Testis (tissue), 3 donors: ENCODE results near the gene TAF3. TPM values are rescaled to one million over a fixed set of nuclear protein-coding genes. Genes with fewer than 3 reads are reported as not detected.
"Not testable (repeated sequence)": the region's sequence is repeated elsewhere in the genome, so short reads cannot be mapped to it uniquely, and the experiment has no call there.

Experiments used
- DNase-seq: peaks from one replicate; pipeline ENCODE4 v3.0.0-alpha.2; 2019
- H3K27ac ChIP-seq, 2 donors: fragments of 200-600 bp; sonication (generic); one replicate each; pipeline ENCODE4 v1.5.1; 2019
- H3K27me3 ChIP-seq: fragments of 200-600 bp; sonication (generic); one replicate; pipeline ENCODE4 v1.5.1; 2019
- H3K36me3 ChIP-seq: fragments of 200-600 bp; sonication (generic); one replicate; pipeline ENCODE4 v1.5.1; 2017; ENCODE audit warnings: low read depth; ENCODE audit errors: missing control alignments
- H3K4me1 ChIP-seq: fragments of 200-600 bp; sonication (generic); one replicate; pipeline ENCODE4 v1.5.1; 2019
- H3K4me3 ChIP-seq, 2 donors: fragments of 200-600 bp; sonication (generic); one replicate each; pipeline ENCODE4 v1.5.1; 2017 to 2019
- H3K9me3 ChIP-seq: fragments of 200-600 bp; sonication (generic); one replicate; pipeline ENCODE4 v1.5.1; 2017
- CTCF ChIP-seq, 3 experiments: fragments of 450-650 bp in 2 of 3; fragments of 200-600 bp in 1 of 3; sonication (generic) in 1 of 3; IDR thresholded peaks; one replicate each; pipeline ENCODE4 v1.5.1; 2016 to 2019; ENCODE audit warnings: antibody characterized with exemption in 3 of 3, mild to moderate bottlenecking in 2 of 3, moderate library complexity in 1 of 3
- POLR2A ChIP-seq: fragments of 450-650 bp; IDR thresholded peaks from one replicate; pipeline ENCODE4 v1.6.1; 2017; ENCODE audit warnings: antibody characterized with exemption, mild to moderate bottlenecking, moderate library complexity
- WGBS, 2 donors: methylation state at CpG; one replicate each; pipeline ENCODE4 v1.1.5; 2018; 5-methylcytosine and 5-hydroxymethylcytosine counted together
- intact Hi-C: fragments of 100-400 bp; cut with DNase I; formaldehyde crosslinking; loops from one replicate; pipeline ENCODE4 v1.15.1; 2023; ENCODE audit warnings: low total_unique reads
- polyA plus RNA-seq: library from polyadenylated mRNA; stranded (reverse); fragments of 350-450 nt; fragmentation: Illumina TruSeq; extraction: RNeasy Lipid Tissue Mini Kit (QIAGEN cat#74804); gene quantifications from one replicate; pipeline ENCODE4 v1.2.3, GENCODE V29; 2014; ENCODE audit warnings: low read depth, low replicate concordance; ENCODE audit not compliant: insufficient read depth
- total RNA-seq, 2 donors: library from RNA; depleted of rRNA; stranded (reverse); fragments of >200 nt; gene quantifications; one replicate each; pipeline ENCODE4 v1.2.3, GENCODE V29; 2016

Gene TAF3
- total and polyA plus RNA-seq, 3 donors from 2014 or later, result 7.0 to 33.0 (median 32.8) TPM

GRCh38 chr10:8023851-8024250 is 205.5 kb downstream of the TAF3 start:
- H3K36me3 ChIP-seq, result no peaks in the 10 kb centered on the region
- no peak for DNase-seq
- no peak overlapping the region for H3K27ac ChIP-seq
- no peak overlapping the region for H3K4me3 ChIP-seq
- 88% methylated on average over 2 of the region's 2 CpGs for WGBS, 2 donors
- no peak for TF ChIP-seq POLR2A
- TF ChIP-seq CTCF (IDR thresholded peaks at IDR 0.05), result no peak
- no peaks in the 10 kb centered on the region for H3K27me3 ChIP-seq
- no peaks in the 10 kb centered on the region for H3K4me1 ChIP-seq
- intact Hi-C loops, result no loop called here
- H3K9me3 ChIP-seq, result no peaks in the 10 kb centered on the region

DNA sequence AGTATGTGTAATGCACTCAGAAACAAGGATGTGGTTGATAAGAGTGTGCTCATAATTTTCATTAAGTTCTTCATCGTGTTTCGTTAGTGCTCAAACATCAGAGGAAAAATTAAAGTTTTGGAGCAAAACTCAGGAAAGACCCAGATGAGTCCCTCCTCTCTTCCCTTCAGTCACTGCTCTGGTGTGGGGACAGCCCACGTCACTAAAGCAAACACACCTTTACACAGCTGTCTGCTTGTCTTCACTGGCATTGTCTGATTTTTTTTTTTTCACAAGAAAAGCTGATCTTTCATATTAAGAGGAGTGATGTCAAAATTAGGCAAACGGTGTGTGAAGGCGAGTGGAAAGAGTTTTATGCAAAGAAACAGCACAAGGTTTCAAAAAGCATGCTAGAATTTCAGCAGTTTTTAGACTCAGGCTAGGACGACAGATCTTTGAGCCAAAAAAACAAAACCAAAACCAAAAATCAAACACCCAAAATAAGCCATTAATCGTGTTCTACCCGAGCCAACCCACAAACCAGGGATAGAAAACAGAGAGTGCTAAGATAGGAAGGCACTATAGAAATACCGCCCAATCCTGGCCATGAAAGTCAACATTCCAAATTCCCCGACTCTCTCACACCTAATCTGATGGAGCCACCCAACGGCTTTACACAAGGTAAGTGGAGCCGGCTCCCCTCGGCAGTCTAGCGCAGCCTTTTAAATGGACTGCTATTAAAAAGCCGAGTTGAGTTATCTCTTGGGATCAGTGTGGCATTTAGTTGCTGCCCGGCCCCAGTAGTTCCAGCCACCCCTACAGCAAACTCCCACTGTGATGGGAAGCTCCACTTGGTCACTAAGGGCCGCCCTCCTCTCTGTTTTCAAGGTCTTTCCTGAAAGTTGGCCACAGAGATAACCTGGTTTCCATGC is 208.3 kb downstream of the TAF3 start:
- Histone ChIP-seq H3K4me3 (no peak overlapping the region), H3K9me3 (no peaks in the 10 kb centered on the region), H3K27ac (no peak overlapping the region), H3K4me1 (no peaks in the 10 kb centered on the region), H3K27me3 (no peaks in the 10 kb centered on the region), H3K36me3 (no peaks in the 10 kb centered on the region)
- 46 to 49% methylated on average over 17 of the region's 17 CpGs for WGBS, 2 donors
- intact Hi-C loops, result no loop called here
- DNase-seq, result no peak
- no peak for TF ChIP-seq CTCF (IDR thresholded peaks at IDR 0.05)
- no peak for TF ChIP-seq POLR2A

GRCh38 chr10:8031211-8031610 is 212.9 kb downstream of the TAF3 start:
- intact Hi-C loops, DNase-seq, H3K27me3 ChIP-seq, H3K9me3 ChIP-seq, H3K4me3 ChIP-seq, H3K36me3 ChIP-seq, H3K27ac ChIP-seq: not testable (repeated sequence)
- WGBS, 2 donors, result 93 to 94% methylated on average over 5 of the region's 5 CpGs
- peaks cover 12% of the 10 kb centered on the region for H3K4me1 ChIP-seq

GRCh38 chr10:8032558-8032957 is 214.3 kb downstream of the TAF3 start:
- Histone ChIP-seq H3K9me3 (no peaks in the 10 kb centered on the region), H3K27ac (no peak overlapping the region), H3K4me3 (no peak overlapping the region), H3K36me3 (no peaks in the 10 kb centered on the region), H3K4me1 (peaks cover 12% of the 10 kb centered on the region), H3K27me3 (peaks cover 7% of the 10 kb centered on the region)
- DNase-seq, result no peak
- 89 to 93% methylated on average over 7 of the region's 7 CpGs for WGBS, 2 donors
- intact Hi-C loops, result no loop called here
- TF ChIP-seq CTCF (IDR thresholded peaks at IDR 0.05), result no peak
- no peak for TF ChIP-seq POLR2A

DNA sequence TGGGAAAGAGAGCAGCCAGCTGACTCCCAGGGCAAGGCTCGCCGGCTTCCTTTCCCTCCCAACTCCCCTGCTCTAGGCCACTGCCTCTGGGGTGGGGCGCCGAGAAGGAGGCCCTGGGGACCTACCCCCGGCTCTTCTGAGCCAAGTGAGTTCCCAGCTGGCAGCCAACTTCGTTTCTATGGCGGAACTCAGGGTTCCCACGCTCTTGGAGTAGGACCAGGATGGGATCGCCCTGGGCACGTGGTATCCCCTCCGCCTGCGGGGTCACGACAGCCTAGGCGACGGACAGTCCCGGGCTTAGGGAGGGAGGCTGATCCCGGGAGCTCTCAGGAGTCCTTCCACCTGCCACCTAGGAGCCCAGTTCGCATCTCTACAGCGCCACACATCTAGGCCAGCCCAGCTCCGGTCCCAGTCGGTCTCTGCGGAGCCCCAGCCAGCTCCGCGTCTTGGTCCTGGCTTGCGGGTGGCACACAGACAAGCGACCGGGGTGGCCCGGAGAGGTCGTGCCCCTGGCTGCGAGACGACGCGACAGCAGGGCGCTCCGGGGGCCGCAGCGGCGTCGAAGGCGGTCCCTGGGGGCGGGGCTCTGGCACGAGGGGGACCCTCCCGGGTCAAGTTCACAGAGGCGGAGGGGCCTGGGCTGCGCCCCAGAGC is 215.6 kb downstream of the TAF3 start:
- Histone ChIP-seq H3K36me3 (no peaks in the 10 kb centered on the region), H3K27ac (no peak overlapping the region), H3K9me3 (no peaks in the 10 kb centered on the region), H3K27me3 (peaks cover 12% of the 10 kb centered on the region), H3K4me1 (peaks cover 12% of the 10 kb centered on the region), H3K4me3 (peak overlapping the region in 1 of 2 donors; percentile 0)
- no peak for DNase-seq
- TF ChIP-seq CTCF (IDR thresholded peaks at IDR 0.05) (no peak), POLR2A (no peak)
- intact Hi-C loops, result no loop called here
- WGBS, 2 donors, result 2 to 9% methylated on average over 17 to 32 of the region's 45 CpGs
